Type B pancreatic cell (in vitro differentiated cells): ENCODE measurements around the gene METRN. TPM values are rescaled to one million over a fixed set of nuclear protein-coding genes. Genes with fewer than 3 reads are reported as not detected.

Experiments
- DNase-seq: peaks from one replicate; pipeline ENCODE4 v3.0.0; 2021; ENCODE audit warnings: mixed read lengths; ENCODE audit not compliant: unreplicated experiment; ENCODE audit errors: extremely low spot score
- H3K27ac Mint-ChIP-seq: 2 replicates; pipeline ENCODE4 v1.8.0; 2021; ENCODE audit warnings: mild to moderate bottlenecking, mixed read lengths
- H3K27me3 Mint-ChIP-seq: 2 replicates; pipeline ENCODE4 v1.8.0; 2021; ENCODE audit warnings: mixed read lengths
- H3K36me3 Mint-ChIP-seq: 2 replicates; pipeline ENCODE4 v1.8.0; 2021; ENCODE audit warnings: mixed read lengths
- H3K4me1 Mint-ChIP-seq: one replicate; pipeline ENCODE4 v1.8.0; 2021; ENCODE audit warnings: mixed read lengths; ENCODE audit not compliant: unreplicated experiment
- H3K4me3 Mint-ChIP-seq: 2 replicates; pipeline ENCODE4 v1.8.0; 2021; ENCODE audit warnings: mild to moderate bottlenecking, mixed read lengths
- H3K9me3 Mint-ChIP-seq: 2 replicates; pipeline ENCODE4 v1.8.0; 2021; ENCODE audit warnings: mixed read lengths
- CTCF ChIP-seq: fragments of 200-600 bp; sonication (generic); conservative IDR thresholded peaks from 2 replicates; pipeline ENCODE4 v1.5.0; 2021; ENCODE audit warnings: antibody characterized with exemption, mild to moderate bottlenecking
- total RNA-seq: library from RNA; stranded (reverse); gene quantifications from 2 replicates; pipeline ENCODE4 v1.2.1, GENCODE V29; 2021; ENCODE audit warnings: low replicate concordance

Gene METRN
- total RNA-seq, 1 donor from 2014 or later = 97.1 TPM

GRCh38 chr16:746637-747036, 31.7 kb downstream of the METRN start:
- no peaks in the 10 kb centered on the region for H3K9me3 Mint-ChIP-seq
- H3K4me1 Mint-ChIP-seq = no peaks in the 10 kb centered on the region
- no peak for DNase-seq
- no peak overlapping the region for H3K4me3 Mint-ChIP-seq
- H3K27me3 Mint-ChIP-seq = peaks cover 10% of the 10 kb centered on the region
- H3K36me3 Mint-ChIP-seq = no peaks in the 10 kb centered on the region
- TF ChIP-seq CTCF = no peak
- no peak overlapping the region for H3K27ac Mint-ChIP-seq

- TF ChIP-seq CTCF = no peak
- peaks cover 4% of the 10 kb centered on the region for H3K4me1 Mint-ChIP-seq
- no peak overlapping the region for H3K27ac Mint-ChIP-seq
- no peaks in the 10 kb centered on the region for H3K36me3 Mint-ChIP-seq
- DNase-seq = no peak
- peaks cover 26% of the 10 kb centered on the region for H3K27me3 Mint-ChIP-seq
- H3K4me3 Mint-ChIP-seq = no peak overlapping the region
- H3K9me3 Mint-ChIP-seq = no peaks in the 10 kb centered on the region
Measured at GRCh38 chr16:747978-748746, 33.2 kb downstream of the METRN start.

- Mint-ChIP-seq H3K27me3 (peaks cover 27% of the 10 kb centered on the region), H3K9me3 (no peaks in the 10 kb centered on the region), H3K4me1 (peaks cover 4% of the 10 kb centered on the region), H3K36me3 (no peaks in the 10 kb centered on the region), H3K4me3 (no peak overlapping the region), H3K27ac (no peak overlapping the region)
- TF ChIP-seq CTCF = no peak
- DNase-seq = no peak
Measured at GRCh38 chr16:749010-749409, 34.1 kb downstream of the METRN start.

- no peak for DNase-seq
- TF ChIP-seq CTCF = no peak
- Mint-ChIP-seq H3K9me3 (no peaks in the 10 kb centered on the region), H3K4me1 (peaks cover 4% of the 10 kb centered on the region), H3K27me3 (peaks cover 27% of the 10 kb centered on the region), H3K36me3 (no peaks in the 10 kb centered on the region), H3K27ac (no peak overlapping the region), H3K4me3 (no peak overlapping the region)
Measured at GRCh38 chr16:750485-750884, 35.6 kb downstream of the METRN start.

- H3K27me3 Mint-ChIP-seq = peaks cover 28% of the 10 kb centered on the region
- no peak for TF ChIP-seq CTCF
- DNase-seq = no peak
- no peaks in the 10 kb centered on the region for H3K36me3 Mint-ChIP-seq
- H3K9me3 Mint-ChIP-seq = no peaks in the 10 kb centered on the region
- H3K4me1 Mint-ChIP-seq = peaks cover 4% of the 10 kb centered on the region
- no peak overlapping the region for H3K4me3 Mint-ChIP-seq
- H3K27ac Mint-ChIP-seq = no peak overlapping the region
Measured at GRCh38 chr16:751152-752006, 36.5 kb downstream of the METRN start.
